Stimulated activated CD8-positive, alpha-beta memory T cell treated with anti-CD3 and anti-CD28 coated beads, Interleukin-7, amount 100 ng/mL, for 24 hours (primary cell): ENCODE results near the gene ITPR1.

Experiments used
- DNase-seq: peaks from one replicate; pipeline ENCODE4 v3.0.0-alpha.2; 2020; ENCODE audit warnings: low read depth

Gene ITPR1

DNA sequence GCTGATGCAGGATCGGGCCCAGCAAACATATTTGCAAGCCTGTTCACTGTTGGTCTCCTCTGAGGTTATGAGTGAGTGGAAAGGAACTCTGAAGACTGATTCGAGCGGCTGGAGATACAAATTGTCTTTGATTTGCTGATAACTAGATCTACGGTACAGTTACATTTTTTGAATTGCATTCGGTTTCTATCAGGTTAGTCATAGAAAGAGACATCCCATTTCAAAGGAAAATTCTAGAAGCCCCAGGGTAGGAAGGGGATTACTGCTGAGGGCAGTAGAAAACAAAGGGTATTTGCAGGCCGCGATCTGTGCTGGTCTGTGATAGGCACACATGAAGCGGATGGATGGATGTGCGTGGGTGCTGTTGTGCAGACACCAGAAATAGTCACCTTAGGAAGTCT is 228.4 kb downstream of the ITPR1 start:
- no peak for DNase-seq

DNA sequence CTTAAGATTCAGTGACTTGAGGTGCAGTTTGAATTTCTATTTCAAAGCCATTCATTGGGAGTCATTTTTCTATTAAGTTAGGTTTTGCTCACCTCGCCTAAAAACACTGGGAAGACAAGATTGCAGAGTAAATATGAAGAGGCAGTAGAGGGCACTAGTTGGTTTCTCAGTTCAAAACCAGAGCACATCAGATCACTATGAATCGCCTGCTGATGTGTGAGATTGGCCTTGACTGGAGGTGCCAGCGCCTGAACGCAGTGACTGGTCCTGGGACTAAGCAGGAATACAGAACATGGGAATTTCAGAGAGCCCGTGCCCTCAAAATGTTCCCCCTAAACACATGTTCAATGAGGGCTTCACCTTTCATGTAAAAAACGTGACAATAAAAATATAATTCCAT is 229.0 kb downstream of the ITPR1 start:
- no peak for DNase-seq

DNA sequence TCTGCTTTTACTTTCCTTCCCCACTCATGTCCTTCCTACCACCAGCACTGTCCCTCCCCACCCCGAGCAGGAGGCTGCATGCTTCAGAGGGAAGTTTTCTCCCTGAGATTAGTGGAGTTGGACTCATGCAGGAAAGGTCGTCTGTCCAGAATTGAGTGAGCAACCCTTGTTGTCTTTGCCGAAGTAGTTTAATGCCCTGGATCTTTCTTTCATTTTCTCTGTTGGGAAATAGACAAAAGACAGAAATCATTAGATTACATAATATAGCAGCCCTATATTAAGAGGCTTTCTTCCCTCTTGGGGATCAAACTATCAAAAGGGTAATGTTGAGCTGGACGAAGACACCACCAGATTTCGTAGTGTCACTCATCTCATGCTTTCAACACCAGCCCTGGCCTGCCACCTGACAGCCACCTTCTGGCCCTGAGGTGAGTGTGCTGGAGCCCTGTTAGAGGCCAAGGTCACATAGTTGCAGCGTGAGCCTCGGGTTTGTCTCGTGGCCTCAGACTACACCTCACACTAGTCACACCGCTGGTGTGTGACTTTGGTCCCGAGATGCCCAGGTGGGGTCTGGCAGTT is 231.0 kb downstream of the ITPR1 start:
- no peak for DNase-seq

DNA sequence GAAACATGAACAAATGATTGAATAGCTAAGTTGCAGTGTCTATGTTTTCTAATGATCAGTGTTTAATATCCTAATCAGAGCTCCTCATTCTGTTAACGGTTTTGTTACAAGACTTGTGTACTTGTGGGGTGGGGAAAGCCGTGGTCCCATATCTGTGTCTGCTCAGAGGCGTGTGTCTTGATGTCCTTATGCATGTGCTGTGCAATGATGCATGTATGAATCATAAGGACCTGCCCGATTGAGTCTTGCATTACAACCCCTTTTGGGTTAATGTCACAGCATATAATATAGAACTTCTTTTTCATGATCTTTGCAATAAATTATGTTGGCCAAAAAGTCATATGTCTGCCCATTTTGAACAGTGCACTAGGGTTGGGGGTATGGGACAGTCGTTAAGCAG is 233.4 kb downstream of the ITPR1 start:
- no peak for DNase-seq

DNA sequence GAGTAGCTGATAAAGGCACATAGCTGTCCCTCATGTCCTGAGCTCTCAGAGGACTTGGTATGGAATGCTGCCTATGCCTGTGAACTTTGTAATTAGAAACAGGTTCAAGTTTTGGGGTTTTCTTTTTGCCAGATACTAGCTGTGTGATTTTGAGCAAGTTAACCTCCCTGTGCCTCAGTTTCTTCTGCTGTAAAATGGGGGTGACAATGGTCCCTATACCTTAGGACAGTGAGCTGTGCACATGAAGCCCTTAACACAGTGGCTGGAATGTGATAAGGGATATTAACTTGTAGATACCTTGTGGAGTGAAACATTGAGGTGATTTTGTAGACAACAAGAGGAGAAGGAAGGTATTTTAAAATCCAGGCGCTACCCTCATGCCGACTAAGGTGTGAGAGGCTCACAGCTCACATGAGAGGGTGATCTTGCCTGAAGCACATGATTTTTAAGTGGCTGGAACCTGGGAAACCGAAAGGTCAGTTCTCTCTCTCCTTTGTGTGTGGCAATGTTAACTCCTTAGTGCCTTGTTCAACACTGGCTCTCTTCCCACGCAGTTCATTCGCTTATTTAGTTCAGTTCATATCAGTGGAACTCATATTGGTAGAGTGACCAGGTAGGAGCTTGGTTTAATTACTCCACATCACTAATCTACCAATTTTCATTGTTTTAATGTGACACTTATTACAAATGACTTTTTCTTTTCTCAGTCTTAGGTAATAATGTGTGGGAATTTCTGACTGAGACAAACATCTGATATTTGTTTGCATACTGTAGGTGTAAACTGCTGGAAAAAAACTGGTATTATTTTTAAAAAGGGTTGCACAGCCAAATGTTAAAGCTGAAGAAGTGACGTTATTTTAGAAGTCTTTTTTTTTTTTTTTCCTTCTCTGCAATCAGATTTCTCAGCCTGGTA is 236.2 kb downstream of the ITPR1 start:
- no peak for DNase-seq

DNA sequence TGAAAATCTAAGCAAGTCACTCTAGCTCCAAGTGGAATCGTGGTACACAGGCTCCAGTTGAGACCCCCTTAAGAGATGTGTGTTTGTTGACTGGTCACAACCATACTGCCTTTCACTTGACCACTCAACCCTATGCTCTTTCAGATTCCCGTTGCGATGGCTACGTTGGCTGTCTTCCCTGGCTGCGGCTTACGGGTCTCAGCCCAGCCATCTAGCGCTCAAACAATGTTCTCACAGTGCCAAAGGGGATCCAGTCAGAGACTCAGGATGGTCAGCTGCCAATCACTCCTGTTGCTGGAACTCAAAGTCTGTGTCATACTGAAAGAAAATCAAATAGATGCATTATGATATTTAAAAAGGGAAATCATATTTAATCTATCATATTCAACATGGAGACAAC is 237.6 kb downstream of the ITPR1 start:
- DNase-seq = no peak

DNA sequence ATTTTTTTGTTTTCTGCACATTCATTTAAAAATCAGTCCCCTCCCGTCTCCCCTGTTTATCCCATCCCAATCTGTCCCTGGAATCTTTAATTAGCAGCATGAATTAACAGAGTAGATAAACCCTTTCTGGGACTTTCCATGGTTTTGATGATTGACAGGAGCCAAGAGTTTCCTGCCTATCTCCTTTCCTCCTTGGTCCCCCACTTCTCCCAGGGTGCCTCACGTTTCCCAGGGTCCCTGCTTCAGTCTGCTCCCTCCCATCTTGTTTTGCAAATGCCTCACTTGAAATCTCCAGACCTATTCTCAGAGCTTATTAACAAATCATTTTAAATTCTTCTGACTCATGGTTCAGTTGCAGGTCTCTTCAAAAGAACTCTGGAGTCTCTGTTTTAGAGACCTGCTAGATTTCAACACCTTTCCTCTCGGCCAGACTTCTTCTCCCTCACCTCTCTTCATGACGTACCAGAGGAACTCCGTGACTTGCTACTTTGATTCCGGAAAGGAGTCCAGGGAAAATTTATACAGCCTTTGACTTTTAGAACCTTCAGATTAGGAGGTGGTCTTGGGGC is 238.5 kb downstream of the ITPR1 start:
- no peak for DNase-seq

DNA sequence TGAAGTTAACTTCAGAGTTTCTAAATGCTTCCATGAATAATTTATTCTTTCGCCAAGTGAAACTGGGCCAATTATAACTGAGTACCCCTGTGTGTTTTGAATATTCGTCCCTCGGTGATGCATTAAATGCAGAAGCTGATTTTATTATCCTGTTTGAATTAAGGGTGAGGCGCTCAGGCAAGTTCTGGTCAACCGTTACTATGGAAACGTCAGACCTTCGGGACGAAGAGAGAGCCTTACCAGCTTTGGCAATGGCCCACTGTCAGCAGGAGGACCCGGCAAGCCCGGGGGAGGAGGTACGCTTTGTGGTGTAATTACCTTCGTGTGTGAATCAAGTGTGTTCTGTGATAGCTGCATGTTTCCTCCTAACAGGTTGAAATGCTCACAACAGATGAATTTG is 239.8 kb downstream of the ITPR1 start:
- DNase-seq = no peak

DNA sequence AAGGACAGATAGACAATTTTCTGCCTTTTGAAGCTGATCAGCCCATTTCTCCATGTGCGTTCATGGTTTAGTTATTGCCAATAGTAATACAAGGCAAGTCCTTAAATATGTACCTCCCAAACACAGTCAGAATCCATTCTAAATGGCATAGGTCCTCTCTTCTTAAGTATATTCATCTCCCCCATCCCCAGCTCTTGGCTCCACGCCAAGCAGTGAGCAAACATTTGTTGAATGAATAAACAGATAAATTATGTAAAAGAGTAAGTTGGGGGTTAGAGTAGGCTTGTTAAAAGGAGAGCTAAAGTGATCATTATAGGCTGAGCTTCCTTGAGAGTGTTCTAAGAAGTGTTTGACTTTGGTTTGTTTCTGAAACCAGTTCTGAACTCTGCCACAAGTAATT is 241.3 kb downstream of the ITPR1 start:
- DNase-seq = no peak

DNA sequence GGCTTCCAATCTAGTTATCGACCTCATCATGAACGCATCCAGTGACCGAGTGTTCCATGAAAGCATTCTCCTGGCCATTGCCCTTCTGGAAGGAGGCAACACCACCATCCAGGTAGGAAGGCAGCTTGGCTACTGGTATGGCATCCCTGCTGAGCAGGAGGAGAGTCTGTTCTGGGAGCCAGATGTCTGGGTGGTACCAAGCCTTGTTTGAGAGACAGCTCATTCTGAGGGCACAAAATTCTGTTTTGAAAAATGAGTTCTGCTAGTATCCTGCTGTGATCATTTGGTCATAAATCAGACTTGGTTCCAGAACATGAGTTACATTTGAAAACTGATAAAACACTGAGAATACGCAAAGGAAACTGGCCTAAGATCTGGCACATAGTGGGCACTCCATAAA is 242.1 kb downstream of the ITPR1 start:
- DNase-seq = no peak

DNA sequence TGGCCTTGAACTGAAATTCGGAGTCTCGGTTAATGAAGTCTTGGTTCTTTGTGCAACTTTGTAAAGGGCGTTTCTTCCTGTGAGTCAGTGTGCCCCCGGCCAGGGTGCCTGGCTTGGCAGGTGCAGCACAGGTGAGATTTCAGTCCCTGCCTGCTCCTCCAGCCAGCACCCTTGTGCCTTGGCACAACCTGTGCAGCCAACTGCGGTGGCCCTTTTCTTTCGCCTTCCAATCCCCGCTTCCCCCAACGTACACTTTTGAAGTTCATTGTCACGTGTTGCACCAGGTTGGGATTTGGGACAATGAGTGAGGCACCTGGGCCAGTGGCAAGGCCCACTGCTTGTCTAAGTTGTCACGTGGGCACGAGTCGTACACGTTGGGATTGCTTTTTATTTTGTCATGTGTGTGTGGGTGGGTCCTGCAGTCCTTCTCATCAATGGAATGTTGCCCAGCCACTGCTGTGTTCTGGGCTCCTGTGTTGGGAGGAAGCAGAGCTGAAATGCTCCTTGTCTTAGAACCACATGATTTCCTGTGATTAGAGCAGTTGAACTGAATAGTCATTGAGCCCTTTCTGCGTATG is 243.2 kb downstream of the ITPR1 start:
- DNase-seq = no peak

DNA sequence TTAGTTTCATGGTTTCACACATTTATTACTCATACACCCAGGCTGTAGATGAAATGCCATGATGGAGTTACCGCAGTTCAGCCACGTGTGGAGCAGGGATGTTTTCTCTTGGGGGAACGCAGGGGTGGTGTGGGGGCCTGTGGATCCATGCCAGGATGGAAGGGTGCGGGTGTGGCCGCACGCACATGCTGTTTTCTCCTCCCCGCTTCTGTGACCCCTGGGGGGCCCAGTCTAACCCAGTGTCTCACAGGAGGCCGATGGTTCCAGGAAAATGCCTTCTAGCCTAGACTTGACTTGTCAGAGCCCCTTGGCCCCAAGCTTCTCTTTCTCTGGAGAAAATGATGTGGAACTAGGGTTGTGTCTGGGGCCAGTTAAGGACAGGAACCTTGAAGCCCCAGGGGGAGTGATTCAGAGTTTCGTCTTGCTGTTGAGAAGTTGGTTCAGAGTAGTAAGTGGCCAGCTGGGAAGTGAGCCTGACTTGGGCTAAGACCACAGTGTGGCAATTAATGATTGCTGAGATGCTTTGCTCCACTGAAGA is 245.7 kb downstream of the ITPR1 start:
- no peak for DNase-seq

DNA sequence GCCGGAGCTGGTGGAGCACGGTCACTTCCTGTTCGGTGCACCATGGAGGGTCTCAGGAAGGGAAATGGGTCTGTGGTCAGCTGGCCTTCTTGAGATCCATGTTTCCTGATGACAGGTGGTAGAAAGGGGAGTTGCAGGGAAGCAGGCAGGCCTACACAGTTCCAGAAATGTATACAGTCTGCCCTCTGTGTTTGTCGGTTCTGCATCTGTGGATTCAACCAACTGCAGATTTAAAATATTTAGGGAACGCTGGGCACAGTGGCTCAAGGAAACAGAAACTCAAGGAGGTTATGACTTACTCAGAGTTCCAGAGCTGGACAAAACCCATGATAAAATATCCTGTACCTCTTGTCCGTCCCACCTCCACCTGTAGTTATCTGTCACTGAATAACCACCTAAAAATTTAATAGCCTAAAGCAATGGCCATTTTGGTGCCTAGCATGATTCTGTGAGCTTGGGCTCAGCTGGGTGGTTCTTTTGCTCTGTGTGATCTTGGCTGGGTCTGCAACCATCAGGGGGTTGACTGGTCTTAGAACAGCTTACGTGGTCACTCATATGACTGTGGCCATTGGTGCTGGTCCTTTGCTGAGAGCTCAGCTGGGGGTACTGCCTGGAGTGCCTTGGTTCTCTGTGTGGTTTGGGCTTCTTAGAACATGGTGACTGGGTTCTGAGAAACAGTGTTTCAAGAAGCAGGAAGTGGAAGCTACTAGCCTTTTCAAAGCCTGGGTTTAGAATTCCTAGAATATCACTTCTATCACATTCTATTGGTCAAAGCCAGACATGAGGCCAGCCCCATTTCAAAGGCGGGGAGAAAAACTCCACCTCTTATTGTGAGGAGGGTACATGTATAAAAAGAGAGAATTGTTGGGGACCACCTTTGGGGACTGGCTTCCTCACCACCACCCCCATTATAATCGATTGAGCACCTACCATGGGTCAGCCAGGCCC is 246.4 kb downstream of the ITPR1 start:
- no peak for DNase-seq

DNA sequence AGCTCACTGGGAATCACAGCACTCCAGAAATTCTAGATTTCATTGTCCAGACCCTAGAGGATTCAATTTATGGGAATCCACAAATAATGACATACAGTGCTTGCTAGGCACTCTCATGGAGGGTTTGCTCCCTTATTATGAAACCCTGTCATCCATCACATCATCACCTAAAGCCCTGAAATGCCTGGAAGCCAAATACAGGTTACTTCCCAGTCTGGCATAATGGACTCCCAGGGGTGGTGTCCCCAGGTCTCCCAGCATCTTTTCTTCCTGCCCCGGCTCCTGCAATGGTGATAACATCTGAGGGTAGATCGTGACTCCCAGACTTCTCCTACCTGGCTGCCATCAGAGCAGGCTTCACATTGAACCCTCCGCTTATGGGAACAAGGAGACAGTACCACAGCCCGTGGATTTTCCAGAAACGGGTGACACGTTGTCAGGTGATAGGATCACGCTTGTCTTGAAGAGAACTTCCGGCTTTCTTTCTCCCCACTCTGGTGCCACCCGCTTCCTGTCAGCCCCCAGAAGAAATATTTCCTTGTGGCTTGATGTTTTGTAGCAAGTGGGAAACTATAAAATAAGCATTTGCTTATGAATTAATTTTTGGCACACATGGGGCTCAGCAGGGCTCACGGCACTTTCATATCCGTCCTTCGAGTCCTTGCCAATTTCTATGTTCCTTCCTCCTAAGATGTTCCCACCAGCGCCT is 247.4 kb downstream of the ITPR1 start:
- no peak for DNase-seq

DNA sequence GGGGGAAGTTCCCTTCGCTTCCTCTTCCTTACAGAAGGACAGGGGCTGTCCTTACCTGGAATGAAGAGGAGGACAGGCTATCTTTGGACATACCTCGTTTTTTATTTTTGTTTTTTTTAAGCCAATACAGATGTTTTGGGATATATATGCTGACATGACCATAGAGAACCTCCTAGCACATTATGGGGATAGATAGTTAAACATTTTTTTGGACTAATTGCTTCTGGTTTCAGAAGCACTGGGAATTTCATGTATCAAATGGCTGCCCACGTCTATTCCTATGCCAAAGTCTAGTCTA is 247.9 kb downstream of the ITPR1 start:
- DNase-seq = no peak

DNA sequence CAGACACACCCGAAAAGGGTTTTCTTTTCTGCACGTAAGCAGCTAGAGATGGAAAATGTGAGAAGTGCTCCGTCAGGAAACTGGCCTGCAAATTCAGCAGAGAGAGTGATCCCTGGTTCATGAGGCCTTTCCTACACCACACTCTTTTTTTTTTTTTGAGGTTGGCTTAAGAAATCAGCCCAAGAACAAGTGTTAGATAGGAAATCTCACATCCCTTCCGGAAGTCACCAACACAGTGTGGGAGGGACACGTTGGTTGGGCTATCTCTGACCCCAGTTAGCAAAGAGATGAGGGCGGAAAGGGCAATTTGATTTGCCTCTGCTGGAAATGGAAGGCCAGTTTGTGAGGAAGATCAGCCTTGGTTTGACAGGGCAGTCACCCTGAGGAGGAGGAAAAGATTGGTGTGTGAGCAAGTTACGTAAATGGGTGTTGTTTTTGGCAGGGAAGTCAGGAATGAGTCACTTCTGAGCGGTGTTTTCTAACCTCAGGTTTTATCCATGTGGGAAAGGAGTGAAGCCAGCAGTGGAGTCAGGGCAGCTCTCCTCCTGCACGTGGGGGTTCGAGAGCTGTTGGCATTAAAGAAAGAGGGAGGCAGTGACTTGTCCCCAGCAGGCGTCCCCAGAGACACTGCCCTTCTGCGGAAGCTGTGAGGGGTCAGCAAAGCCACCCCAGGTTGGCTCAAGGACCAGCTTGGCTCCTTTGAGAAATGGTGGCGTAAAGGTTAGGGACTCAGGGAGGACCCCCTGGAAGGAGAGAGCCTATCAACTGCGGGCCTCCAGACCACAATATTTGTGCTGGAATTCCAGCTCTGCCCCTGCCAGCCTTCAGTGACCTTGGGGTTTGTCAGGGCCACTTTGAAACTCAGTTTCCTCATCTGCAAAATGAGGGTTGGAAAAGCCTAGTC is 248.5 kb downstream of the ITPR1 start:
- no peak for DNase-seq

DNA sequence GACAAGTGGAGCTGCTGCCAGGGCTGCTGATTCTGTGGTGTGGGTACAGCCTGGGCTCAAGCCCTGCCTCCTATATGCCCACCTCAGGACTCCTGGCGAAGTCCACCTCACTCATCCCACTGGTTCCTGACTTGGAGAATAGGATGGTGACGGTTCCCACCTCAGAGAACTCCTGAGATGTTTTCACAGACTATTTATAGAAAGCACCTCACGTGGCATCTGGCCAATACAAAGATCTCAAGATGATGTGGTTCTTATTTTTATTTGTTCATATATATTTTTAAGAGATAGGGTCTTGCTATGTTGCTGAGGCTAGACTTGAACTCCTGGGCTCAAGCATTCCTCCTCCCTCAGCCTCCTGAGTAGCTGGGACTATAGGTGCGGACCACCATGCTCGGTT is 249.2 kb downstream of the ITPR1 start:
- DNase-seq = no peak

DNA sequence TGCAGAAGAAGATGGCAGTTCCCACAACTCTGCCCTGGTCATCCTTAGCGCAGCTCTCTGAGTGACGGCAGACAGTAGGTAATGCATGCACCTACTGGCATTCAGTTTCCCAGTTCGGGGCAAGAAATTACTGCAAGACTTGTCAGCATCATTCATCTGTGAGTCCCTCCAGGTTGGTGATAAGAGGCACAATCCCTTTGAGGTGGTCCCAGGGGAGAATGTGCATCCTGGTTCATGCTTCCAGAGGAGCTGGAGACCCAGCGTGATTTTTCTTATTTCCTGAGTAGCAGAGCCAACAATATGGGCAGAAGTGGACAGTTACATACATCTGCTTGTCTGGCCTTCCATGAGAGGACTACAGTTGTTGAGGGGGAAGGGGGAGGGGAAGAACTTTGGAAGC is 250.2 kb downstream of the ITPR1 start:
- no peak for DNase-seq

DNA sequence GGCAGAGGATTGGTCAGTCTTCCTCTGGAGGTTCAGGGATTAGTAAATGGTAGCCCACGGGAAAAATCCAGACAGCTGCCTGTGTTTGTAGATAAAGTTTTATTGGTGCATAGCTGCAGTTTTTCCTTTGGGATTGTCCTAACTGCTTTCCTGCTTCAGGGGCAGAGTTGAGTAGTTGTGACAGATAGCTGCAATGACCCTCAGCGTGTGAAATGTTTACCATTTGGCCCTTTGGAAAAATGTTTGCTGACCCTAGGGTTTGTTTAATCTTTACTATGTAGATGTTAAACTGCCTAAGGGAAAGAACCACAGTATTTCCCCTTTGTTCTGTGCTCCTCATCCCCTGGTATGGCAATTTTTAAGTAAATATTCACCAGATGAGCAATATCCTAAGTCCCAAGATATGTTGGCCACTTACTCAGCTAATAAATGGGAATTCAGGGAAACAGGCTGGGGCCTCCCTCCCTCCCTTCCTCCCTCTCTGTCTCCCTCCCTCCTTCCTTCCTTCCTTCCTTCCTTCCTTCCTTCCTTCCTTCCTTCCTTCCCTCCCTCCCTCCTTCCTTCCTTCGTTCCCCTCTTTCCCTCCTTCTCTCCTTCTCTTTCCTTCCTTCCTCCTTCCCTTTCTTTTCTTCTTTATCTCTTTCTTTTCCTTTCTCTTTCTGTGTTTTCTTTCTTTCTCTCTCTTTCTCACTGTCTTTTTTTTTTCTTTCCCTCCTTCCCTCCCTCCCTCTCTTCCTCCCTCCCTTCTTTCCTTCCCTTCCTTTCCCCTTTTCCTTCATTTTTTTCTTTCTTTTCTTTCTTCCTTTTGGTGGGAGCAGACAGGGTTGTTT is 251.5 kb downstream of the ITPR1 start:
- no peak for DNase-seq
